Pons (tissue), 1 donor: Measurements from ENCODE around the gene CHRNA5.

Source experiments
- DNase-seq: peaks from one replicate; pipeline ENCODE4 v3.0.0-alpha.2; 2016; ENCODE audit warnings: low spot score

Gene CHRNA5

DNA sequence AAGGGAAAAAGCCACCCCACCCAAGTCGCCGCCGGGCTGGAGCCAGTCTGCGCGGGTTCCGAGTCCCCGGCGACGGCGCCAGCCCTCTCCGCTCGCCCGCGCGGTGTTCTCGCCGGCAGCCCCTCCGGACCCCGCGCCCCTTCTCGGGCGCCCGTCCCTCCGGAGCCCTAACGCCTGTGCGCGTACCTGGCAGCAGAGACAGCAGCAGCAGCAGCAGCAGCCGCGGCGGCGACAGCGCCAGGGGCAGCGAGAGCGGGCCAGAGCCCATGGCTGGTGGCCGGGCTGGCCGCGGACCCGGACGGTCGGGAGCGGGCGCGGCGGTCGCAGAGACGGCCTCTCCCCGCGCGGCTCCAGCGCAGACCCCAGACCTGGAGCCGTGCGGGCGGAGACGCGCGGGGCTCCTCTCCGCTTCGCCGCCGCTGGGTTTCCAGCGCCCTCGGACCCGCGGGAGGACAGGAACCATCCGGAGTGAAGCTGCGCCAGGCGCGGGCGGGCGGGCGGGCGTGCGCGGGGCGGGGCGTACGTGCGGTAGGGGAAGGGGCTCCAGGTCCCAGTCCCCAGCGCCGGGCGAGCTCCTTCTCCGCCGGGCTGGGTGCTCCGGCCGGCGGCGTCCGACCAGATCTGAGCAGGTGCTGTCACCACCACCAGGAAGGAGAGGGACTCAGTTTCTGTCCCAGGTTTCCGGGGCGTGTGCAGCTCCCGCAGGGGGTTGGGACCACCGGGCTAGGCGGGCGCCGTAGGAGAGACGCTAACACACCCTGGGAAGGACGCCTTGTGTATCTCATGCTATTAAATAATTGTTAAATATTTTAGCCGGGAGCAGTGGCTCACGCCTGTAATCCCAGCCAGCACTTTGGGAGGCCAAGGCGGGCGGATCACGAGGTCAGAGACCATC lies 55.5 kb downstream of the CHRNA5 start, which contains the start of gene CHRNA3:
Gene CHRNA3 (minus strand): TSS at position 470 of the 895 bp plus-strand sequence. CDS start 202 bp downstream, at position 268.
- DNase-seq = no peak

DNA sequence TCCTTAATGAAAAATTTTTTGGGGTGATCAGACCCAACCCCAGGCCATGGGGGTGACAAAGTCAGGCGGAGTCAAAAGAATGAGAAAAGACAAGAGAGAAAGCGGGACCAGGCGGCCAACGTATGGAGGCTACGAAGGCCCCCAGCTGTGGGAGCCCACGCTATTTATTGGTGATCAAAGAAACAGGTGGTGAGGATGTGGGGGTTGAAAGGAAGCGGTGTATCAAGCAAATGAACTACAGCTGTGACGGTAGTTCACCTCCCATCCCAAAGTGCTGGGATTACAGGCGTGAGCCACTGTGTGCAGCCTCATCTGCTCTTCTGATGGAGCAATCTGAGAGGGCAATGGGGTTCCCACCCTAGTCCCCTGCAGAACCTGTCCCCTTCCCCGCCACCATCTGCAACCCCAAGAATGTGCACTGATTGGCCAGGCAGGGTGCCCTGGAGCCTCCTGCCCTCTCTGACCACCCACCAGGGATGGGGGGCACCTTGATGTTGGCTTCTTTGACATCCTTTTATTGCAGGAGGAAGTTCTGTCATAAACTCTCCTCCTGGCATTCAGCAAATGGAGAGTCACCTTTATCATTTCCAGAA lies 56.6 kb downstream of the CHRNA5 start:
- no peak for DNase-seq

DNA sequence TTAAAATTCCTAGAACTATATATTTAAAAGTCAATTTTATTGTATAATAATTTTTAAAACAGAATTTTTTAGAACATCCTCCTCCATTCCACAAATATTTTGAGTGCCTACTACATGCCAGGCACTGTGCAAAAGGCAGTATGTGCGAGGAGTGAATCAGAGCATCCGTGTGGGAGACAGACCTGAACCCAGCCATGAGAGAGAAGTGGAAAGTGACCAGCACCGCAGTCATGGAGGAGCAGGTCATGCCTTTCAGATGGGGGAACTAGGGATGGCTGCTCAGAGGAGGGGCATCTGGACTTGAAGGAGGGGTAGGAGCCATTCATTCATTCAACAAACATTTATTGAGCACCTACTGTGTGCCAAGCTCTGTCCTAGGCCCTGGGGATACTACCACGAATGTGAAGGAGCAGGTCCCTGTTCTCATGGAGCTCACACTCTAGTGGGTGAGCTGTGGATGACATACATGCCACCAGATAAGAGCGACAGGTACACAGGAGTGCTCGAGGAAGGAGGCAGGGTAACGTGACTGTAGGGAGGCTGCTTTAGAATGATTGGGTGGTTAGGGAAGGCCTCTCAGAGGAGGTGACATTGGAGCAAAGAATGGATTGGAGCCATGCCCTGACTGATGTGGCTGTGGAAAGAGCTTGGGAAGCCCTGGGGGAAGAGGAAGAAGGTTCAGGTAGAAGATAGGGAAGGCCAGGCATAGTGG lies 58.6 kb downstream of the CHRNA5 start:
- no peak for DNase-seq

DNA sequence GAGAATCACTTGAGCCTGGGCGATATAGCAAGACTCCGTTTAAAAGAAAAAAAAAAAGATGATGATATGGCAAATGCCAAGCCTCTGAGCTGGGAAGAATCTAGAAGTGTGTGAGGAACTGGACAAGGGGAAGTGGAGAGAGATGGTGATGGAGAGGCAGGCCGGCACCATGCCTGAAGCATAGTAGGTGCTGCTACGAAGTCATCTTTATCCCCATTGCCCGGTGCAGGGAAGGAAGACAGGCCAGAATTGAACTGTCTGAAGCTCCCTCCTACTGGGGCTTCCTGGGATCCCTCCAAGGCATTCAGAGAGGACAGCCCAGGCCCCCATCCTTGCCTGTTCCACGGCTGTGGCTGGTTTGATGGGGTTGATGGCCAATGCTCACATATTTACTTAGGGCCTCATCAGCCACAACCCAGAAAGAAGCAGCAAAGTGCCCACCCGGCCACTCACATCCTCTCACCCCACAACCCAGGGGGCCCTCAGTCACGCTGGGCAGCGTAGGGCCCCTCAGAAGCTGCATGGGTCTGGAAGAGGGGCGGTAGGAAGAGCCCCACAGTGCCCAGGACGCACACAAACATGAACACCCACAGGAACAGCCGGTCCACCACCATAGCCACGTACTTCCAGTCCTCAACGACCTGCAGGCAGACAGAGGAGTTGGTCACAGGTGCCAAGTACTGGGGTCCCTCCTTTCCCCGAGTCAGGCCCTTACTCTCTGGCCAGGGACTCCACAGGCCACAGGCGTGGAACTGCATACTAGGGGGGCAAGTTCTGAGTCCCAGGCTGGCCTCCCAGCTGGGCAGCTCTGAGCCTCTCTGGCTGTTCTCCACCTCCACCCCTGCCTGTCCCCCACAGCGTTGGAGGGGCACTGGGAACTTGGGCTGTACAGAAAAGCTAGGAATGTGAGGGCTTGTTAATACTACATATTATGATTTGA lies 59.6 kb downstream of the CHRNA5 start:
- no peak for DNase-seq

DNA sequence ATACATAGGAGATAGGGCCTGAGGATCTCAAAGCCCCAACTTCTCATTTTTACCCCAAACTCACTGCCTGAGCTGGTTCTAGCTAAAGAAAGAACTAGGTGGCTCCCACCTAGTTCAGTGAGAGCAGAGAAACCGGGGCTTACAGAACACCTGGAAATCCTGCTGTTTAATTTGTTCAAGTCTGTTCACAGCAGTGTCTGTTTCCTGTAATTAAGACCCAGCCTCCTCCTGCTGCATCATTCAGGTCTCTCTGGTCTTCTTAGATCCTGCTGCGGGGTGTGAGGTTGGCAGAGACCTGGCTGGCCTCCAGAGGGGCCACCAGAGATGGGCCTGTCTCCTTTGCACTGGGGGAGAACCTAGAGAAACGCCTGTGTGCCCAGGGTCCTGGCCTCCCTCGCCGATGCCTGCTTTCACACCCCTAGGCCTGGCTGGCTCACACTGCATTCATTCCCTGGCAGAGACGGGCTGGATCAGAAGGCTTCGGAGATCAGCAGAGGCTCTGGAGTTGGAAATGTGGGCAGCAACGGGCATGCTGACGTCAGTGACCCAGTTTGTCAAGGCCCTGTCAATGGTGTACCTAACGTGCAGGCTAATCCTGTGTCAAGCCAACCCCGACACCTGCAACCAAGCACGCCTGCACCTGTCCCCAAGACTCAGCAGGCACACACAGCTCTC lies 60.4 kb downstream of the CHRNA5 start:
- no peak for DNase-seq

DNA sequence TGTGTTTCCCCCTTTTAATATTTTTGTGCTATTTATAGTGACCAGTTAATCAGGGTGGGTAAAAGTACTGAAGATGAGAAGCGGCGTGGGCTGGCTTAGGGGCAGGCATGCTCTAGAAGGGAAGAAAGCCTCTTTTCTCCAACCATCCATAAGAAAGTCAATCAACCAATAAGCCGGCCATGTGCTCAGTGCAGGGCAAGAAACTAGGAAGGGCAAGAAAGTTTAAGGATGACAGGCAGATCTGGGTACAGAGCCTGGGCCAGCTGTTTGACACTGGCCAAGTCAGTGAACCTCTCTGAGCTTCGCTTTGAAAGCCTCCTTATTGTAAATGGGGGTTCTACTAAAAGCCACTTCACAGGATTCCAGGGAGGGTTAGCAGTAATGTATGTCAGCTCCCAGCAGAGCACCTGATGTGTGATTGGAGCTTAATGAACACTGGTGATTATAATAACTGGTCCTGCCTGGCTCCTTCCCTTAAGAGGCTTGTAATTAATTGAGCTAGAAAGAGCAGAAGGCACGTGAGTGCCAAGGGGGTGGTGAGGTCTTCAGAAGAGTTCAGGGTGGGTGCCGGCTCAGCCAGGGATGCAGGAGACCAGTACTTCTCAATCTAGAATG lies 61.2 kb downstream of the CHRNA5 start:
- no peak for DNase-seq

DNA sequence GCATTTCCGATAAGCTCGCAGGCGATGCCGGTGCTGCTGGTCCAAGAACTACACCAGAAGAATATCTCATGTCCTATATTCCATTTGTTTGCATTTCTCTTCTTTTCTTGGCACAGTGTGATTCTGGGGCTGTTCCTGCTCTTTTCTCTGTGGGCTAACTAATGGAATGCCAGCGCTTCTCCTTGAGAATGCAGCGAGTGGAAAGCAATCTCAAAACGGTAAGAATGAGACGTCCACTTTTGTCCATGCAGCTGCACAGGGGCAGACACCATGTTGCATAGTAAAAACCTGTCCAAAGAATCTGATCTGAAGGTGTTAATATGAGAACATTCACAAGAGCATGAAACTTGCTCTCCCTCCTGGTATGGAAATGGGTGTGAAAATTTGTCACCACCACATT lies 62.0 kb downstream of the CHRNA5 start:
- no peak for DNase-seq

DNA sequence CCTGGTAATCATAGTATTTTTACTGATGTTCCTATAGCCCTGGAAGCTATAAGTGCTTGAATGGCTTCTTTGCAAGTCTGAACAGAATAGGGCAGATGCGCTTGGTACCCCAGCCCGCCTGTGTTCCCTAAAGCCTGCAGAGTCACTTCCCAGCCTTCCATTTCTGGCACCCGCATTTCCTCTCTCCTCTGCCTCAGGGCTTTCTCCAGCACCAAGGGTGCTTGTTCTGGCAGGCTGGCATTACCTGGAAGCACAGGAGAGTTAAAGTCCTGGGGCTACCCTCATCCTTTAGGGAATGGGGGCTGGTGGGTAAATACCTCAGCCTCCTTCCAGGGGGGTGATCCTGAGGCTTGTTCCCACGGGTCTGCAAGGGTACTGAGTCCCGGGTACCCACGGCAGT lies 62.9 kb downstream of the CHRNA5 start:
- no peak for DNase-seq

DNA sequence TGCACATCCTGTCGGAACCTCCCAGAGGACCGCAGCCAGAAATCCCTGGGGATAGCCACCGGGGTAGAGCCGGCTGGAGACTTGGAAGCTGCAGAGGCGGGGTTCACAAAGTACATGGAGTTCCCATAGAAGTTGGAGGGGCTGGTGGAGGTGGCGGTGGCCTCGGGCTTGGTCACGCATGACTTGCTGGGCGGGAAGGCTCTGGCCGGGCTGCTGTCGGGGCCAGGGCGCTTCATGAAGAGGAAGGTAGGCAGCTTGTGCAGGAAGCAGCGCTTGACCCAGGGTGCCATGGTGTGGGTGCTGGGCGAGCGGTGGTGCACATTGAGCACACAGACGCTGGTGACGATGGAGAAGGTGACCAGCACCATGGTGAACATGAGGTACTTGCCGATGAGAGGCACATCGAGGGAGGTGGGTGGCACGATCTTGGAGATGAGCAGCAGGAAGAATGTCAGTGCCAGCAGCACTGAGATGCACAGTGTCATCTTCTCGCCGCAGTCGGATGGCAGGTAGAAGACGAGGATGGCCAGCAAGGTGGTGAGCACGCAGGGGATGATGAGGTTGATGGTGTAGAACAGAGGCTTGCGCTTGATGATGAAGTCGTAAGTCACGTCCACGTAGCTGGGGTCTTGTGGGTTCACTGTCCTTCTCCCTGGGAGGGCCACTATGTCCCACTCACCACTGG lies 63.9 kb downstream of the CHRNA5 start:
- DNase-seq = no peak

DNA sequence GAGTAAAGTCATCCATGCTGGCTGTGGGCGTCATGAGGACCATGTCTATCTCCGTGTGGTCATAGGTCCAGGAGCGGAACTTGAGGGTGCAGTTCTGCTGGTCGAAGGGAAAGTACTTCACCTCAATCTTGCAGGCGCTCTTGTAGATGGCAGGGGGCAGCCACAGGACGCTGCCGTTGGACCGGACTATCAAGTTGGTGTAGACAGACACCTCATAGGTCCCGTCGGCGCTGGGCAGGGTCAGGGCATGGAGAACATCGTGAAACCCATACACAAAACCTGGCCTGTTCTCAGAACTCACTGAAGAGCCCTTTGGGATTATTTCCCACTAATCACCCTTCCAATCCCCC lies 64.4 kb downstream of the CHRNA5 start:
- DNase-seq = no peak

DNA sequence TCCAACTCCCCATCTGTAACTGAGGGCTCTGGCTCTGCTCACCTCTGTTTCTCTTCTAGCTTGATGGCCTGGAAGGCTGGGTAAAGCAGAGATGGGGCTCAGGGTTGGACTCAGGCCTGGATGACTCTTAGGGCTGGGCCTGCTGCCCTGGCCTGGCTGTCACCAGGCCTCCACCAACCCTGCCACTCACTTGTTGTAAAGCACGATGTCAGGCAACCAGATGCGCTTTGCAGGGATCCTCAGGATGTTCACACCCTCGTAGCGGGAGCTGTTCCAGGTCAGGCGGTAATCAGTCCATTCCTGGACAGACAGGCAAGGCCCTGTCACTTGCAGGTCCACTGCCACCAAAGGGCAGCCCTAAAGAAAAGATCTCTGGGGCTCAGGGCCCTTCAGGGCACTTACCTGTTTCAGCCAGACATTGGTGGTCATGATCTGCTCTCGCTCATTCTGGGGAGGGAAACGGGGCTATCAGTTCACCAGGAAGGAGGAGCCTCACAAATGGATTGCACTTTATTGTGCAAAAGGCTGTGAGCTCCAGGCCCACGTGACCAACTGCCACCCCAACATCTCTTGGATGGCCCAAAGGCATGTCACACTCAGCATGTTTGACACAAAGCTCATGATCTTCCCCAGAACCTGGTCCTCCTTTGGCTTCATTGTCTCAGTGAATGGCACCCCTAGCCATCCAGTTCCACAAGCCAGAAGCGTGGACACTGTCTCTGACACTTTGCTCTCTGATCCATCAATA lies 65.7 kb downstream of the CHRNA5 start:
- DNase-seq = no peak

DNA sequence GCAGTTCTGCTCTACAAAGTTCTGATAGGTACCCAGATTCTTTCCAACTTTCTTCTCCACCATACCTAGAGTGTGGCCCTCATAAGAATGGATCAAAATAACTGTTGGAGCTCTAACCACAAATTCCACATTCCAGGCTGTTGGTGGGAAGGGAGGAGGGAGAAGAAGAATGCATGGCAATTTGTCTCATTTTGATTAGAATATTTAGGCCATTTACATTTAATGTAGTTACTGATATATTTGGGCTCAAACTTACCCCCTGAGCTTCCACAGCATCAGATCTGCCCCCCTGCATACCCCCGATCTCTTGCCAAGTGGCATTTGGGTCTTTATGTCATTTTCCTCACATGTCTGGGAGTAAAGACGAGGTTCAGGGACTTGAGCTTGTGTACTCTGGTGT lies 68.0 kb downstream of the CHRNA5 start:
- no peak for DNase-seq

DNA sequence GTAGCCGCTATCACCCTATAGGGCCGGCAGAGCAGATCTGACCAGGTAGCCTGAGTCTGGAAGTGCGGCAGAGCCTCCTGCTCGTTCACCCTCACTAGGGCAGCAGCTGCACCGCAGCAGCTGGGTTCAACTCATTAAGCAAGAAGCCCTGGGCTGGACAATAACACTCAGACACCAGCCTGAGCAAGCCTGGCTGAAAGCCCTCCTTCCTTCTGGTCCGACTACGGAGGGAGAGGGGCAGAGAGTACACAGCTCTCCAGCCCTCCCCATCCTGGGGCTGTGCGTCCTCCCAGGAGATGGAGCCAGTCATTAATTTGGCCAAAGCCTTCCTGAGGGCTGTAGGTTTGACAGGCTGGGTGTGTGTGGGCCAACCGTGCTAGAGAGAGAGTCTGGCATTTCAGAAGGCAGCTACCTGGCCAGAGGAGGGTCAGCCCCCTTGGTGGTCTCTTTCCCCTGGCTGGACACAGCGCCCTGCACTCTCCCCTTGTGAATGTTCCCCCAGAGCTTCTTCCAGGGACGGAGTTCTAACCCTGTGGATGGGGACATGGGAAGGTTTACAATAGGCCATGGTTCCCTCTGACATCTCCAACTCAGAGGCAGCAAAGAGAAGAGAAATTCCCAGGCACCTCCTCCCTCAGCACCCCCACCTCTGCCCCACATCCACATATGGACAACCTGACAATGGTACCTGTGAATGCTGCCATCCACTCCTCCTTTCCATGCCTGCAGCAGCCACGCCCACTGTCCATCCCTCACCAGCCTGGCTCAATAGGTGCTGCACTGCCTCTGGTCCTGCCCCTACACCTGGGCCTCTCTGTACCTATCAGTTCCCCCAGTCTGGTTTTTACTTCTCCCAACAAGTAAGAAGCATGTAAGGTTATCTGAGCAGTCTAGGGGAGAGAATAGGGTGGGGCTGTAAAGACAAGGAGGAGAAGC lies 69.2 kb downstream of the CHRNA5 start:
- no peak for DNase-seq

DNA sequence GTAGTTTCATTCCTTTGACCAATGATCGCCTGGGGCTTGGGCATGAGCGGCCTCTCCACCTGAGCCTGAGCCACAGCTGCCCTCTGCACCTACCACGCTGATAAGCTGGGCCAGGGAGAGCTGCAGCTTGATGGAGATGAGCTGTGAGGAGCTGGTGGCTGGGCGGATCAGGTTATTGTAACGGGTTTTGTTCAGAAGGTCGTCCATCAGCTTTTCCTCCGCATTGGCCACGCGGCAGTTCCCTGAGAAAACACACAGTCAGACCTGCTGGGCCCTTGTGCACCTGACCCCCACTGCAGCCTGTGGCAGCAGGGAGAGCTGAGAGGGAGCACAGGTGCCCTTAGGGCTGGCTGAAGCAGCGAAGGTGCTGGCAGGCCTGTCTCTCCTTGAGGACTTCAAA lies 70.0 kb downstream of the CHRNA5 start:
- no peak for DNase-seq

DNA sequence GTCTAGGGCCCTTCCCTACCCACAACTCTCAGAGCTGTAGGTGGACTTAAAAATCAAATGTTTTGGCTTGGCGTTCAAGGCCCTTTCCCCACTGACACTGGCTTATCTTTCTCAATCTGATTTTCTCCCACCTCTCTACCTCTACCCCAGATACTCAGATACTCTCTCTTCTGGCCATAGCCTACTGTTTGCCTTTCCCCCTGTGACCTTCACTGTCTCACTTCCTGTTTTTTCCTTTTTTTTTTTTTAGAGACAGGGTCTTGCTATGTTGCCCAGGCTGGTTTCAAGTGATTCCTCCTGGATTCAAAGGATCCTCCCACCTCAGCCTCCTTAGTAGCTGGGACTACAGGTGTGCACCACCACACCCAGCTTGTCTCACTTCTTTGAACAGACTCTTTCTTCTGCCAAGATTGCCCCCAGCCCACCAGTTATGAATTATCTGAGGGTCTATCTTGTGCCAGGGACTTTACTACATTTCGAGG lies 71.1 kb downstream of the CHRNA5 start:
- no peak for DNase-seq

DNA sequence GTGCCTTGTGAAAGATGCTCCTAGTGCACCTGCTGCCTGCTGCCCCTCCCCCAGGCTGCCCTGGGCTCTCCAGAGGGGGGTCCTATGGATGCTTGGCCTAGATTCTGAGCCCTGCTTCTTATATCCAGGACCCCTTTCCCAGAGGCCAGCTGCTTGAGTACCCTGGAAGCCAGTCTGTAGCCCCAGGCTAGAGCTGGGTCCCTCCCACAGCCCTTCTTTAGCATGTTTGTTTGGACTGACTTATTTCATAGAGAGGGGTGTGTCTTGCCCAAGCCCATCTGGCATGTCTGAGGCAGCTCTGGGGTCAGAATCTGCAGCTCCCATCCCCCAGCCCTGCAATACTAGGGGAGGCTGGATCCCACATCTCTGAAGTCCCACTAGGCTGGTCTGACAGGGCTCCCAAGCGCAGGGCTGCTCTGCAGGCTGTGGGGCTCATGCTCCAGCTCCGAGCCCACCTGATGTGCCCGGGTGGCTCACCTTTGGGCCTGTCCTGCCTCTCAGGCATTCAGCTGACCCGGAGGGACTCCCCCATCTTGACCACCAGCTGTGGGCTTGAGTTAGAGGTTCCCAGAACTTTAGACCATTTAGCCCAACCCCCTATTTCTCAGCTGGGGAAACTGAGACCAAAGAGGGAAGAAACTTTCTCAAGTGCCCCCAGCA lies 72.6 kb downstream of the CHRNA5 start:
- no peak for DNase-seq

DNA sequence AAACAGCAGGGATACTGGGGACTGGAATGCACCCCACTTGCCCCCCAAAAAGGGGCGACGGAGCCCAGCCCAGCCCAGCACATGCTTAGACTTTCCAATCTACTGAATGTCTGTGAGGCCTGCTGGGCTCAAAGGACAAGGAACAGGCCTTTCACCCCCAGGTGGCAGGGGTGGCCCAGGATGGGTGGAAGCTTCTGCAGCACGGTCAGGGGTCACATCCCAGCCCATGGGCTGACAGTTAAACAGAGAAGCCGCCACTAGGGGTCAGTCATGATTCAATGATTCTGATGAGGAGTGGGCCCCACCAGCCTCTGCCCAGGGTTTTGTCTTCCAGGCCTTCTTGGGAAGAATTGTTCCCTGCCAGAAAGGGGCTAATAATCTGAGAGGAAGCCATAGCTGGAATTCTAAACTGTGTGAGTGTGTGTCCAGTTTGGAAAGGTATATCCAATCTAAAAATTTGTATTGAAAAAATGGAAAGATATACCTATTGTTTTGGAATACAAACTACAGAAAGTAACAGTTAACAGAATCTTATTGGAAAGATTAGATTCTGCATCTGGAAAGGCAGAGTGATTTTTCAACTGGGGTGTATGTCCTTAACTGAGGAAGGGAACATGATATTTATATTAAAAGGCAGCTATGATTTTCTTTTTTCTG lies 73.5 kb downstream of the CHRNA5 start:
- peak; percentile 36 for DNase-seq
